K562 (cell line): ENCODE results near the gene DCAF16. TPM values are rescaled to one million over a fixed set of nuclear protein-coding genes. Genes with fewer than 3 reads are reported as not detected.

Experiments
- BACH1 ChIP-seq: fragments of 200-800 bp; sonication (Bioruptor generic); IDR thresholded peaks from 2 replicates; pipeline ENCODE4 v1.6.1; 2016; ENCODE audit warnings: missing genetic modification characterization, missing compliant biosample characterization
- BRF1 ChIP-seq: IDR thresholded peaks from 3 replicates; pipeline ENCODE4 v1.6.1; 2011; ENCODE audit warnings: borderline replicate concordance, mild to moderate bottlenecking; ENCODE audit not compliant: insufficient read length; ENCODE audit errors: extremely low read depth
- DDX20 ChIP-seq: fragments of 450-650 bp; IDR thresholded peaks from 2 replicates; pipeline ENCODE4 v1.6.1; 2016; ENCODE audit warnings: missing genetic modification characterization, low read depth, mild to moderate bottlenecking, missing compliant biosample characterization, moderate library complexity
- E2F8 ChIP-seq: fragments of 450-650 bp; IDR thresholded peaks from 2 replicates; pipeline ENCODE4 v1.7.1; 2018; ENCODE audit warnings: mild to moderate bottlenecking, low read depth; ENCODE audit not compliant: partially characterized antibody
- GTF2E2 ChIP-seq: fragments of 200-800 bp; sonication (Bioruptor generic); IDR thresholded peaks from 2 replicates; pipeline ENCODE4 v1.6.1; 2016; ENCODE audit warnings: missing genetic modification characterization, missing compliant biosample characterization
- HEY1 ChIP-seq: fragments of 250-450 bp; sonication (Bioruptor Pico); IDR thresholded peaks from 2 replicates; pipeline ENCODE4 v1.5.0; 2020; ENCODE audit warnings: mild to moderate bottlenecking, moderate library complexity, borderline replicate concordance
- HLTF ChIP-seq: fragments of 450-650 bp; IDR thresholded peaks from 2 replicates; pipeline ENCODE4 v1.6.1; 2016
- MNT ChIP-seq, 2 experiments: fragments of 450-650 bp; conservative IDR thresholded peaks; 2 replicates each; pipeline ENCODE4 v1.6.1; 2017; ENCODE audit warnings: mild to moderate bottlenecking in 2 of 2, moderate library complexity in 2 of 2
- MXD1 ChIP-seq: fragments of 250-450 bp; sonication (Bioruptor Pico); IDR thresholded peaks from 2 replicates; pipeline ENCODE4 v1.8.0; 2021; ENCODE audit warnings: borderline replicate concordance, mild to moderate bottlenecking, moderate library complexity; ENCODE audit not compliant: poor library complexity, severe bottlenecking
- NRF1 ChIP-seq, 2 experiments: fragments of 450-650 bp; IDR thresholded peaks in 1 of 2; conservative IDR thresholded peaks in 1 of 2; 2 replicates each; pipeline ENCODE4 v1.6.1; 2014; ENCODE audit warnings: mild to moderate bottlenecking in 2 of 2
- RBBP5 ChIP-seq: fragments of 200-600 bp; sonication (generic); IDR thresholded peaks from 2 replicates; pipeline ENCODE4 v1.6.1; 2012; ENCODE audit warnings: borderline replicate concordance, mild to moderate bottlenecking, low read length, control low read depth, inconsistent platforms; ENCODE audit not compliant: insufficient read depth, poor library complexity, severe bottlenecking
- SP1 ChIP-seq: sonication (generic); formaldehyde crosslinking; IDR thresholded peaks from 2 replicates; pipeline ENCODE4 v1.8.1; 2022; ENCODE audit warnings: mild to moderate bottlenecking, missing genetic modification reagents
- TARDBP ChIP-seq: fragments of 450-650 bp; IDR thresholded peaks from 2 replicates; pipeline ENCODE4 v1.6.1; 2016
- THAP12 ChIP-seq: fragments of 250-450 bp; sonication (Bioruptor Pico); IDR thresholded peaks from 2 replicates; pipeline ENCODE4 v1.9.0; 2021; ENCODE audit warnings: mild to moderate bottlenecking, inconsistent platforms
- WHSC1 ChIP-seq: IDR thresholded peaks from one replicate; pipeline ENCODE4 v1.6.1; 2012; ENCODE audit warnings: low read length, control low read depth, inconsistent platforms
- ZEB2 ChIP-seq: fragments of 450-650 bp; IDR thresholded peaks from 2 replicates; pipeline ENCODE4 v1.6.1; 2016
- polyA plus RNA-seq, 8 experiments: library from polyadenylated mRNA; depleted of rRNA in 4 of 8; stranded (reverse) in 5 of 8; unstranded in 3 of 8; fragments of >200 nt; fragmentation: Nextera tagmentation in 2 of 8; fragmentation: Illumina TruSeq in 1 of 8; extraction: Ambion mirVana in 2 of 8; extraction: Trizol in 1 of 8; gene quantifications; 2 replicates each; pipeline versions ENCODE4 v1.2.1 to v1.2.3, GENCODE V29; 2011 to 2014; ENCODE audit warnings: inconsistent platforms in 1 of 8, missing spikeins in 1 of 8
- total RNA-seq, 7 experiments: library from RNA; depleted of rRNA in 6 of 7; stranded (reverse); fragments of >200 nt in 6 of 7; fragmentation: Illumina TruSeq in 2 of 7; extraction: Trizol in 2 of 7; gene quantifications; 2 replicates each; pipeline versions ENCODE4 v1.2.1 to v1.2.3, GENCODE V29; 2011 to 2021; ENCODE audit warnings: low replicate concordance in 1 of 7
- TF ChIP-seq, protein P1 (sequence below): fragments of 200-800 bp; sonication (Bioruptor generic); IDR thresholded peaks from 2 replicates; pipeline ENCODE4 v1.6.1; 2017; ENCODE audit warnings: missing genetic modification characterization, missing compliant biosample characterization
- TF ChIP-seq, protein P2 (sequence below): sonication (generic); formaldehyde crosslinking; IDR thresholded peaks from 2 replicates; pipeline ENCODE4 v1.9.0; 2022; ENCODE audit warnings: mild to moderate bottlenecking, missing genetic modification reagents

The DCAF16 gene
- total and polyA plus RNA-seq, 9 of the 15 experiments (the other 6 are each of a cell fraction or from before 2014, with no cell fraction given): 20.5 to 82.8 (median 67.8) TPM

DNA sequence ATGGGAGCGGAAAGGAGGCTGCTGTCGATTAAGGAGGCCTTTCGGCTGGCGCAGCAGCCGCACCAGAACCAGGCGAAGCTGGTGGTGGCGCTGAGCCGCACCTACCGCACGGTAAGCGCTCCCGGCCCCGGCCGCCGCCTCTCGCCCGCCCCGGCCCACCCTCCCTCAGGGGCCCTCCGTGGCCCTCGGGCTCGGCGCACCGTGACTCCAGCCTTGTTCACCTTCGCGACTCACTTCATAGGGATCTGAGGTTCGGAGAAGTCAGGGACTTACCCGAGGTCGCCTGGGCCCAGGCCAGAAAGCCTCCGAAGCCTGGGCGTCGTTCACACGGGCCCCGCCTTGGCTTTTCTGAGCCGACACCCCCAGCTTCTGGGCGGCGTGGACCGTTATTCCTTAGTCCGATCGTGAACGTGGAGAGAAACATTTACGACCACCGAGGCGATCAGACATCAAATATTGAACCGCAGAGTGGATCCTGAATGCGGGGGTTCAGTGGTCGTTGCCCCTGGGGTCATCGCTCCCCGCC lies 584 bp upstream of the DCAF16 start (continued):
- no peak for TF ChIP-seq E2F8
- TF ChIP-seq MNT (conservative IDR thresholded peaks at IDR 0.05): 0 out of 4 replicates have a peak, but pooled peaks of 1 of the 2 experiments have one; percentile 10
- TF ChIP-seq, protein P1, sequence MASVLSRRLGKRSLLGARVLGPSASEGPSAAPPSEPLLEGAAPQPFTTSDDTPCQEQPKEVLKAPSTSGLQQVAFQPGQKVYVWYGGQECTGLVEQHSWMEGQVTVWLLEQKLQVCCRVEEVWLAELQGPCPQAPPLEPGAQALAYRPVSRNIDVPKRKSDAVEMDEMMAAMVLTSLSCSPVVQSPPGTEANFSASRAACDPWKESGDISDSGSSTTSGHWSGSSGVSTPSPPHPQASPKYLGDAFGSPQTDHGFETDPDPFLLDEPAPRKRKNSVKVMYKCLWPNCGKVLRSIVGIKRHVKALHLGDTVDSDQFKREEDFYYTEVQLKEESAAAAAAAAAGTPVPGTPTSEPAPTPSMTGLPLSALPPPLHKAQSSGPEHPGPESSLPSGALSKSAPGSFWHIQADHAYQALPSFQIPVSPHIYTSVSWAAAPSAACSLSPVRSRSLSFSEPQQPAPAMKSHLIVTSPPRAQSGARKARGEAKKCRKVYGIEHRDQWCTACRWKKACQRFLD (CRISPR knock-in tag): no peak
- TF ChIP-seq, protein P2, sequence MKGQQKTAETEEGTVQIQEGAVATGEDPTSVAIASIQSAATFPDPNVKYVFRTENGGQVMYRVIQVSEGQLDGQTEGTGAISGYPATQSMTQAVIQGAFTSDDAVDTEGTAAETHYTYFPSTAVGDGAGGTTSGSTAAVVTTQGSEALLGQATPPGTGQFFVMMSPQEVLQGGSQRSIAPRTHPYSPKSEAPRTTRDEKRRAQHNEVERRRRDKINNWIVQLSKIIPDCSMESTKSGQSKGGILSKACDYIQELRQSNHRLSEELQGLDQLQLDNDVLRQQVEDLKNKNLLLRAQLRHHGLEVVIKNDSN (CRISPR knock-in tag): 0 out of 2 replicates have a peak, but pooled peaks have one; percentile 8
- no peak for TF ChIP-seq TARDBP
- TF ChIP-seq NRF1 (conservative IDR thresholded peaks at IDR 0.05 in 1 of 2, IDR thresholded peaks at IDR 0.05 in 1 of 2): no peak
- 0 out of 2 replicates have a peak, but pooled peaks have one; percentile 11 for TF ChIP-seq GTF2E2 (tag)
- no peak for TF ChIP-seq DDX20 (tag)
- TF ChIP-seq SP1 (CRISPR knock-in tag): no peak
- no peak for TF ChIP-seq ZEB2
- peak; percentile 4 for TF ChIP-seq RBBP5
- TF ChIP-seq BRF1: no peak
- no peak for TF ChIP-seq HEY1 (CRISPR knock-in tag)
- TF ChIP-seq THAP12 (CRISPR knock-in tag): no peak
- no peak for TF ChIP-seq MXD1 (CRISPR knock-in tag)
- TF ChIP-seq HLTF: no peak
- TF ChIP-seq BACH1 (tag): no peak
- no peak for TF ChIP-seq WHSC1
